Activated CD4-positive, alpha-beta T cell treated with anti-CD3 and anti-CD28 coated beads for 24 hours (primary cell): ENCODE measurements around the gene RFNG.
A peak's percentile ranks its signal among the peaks of the same experiment; 100 is the strongest.

ENCODE experiments used
- DNase-seq, 2 donors: peaks; one replicate each; pipeline ENCODE4 v3.0.0-alpha.2; 2020; ENCODE audit warnings: low read depth in 2 of 2

The RFNG gene

GRCh38 chr17:82013772-82014321 is 37.8 kb downstream of the RFNG start:
- DNase-seq = no peak

GRCh38 chr17:82013341-82013740 is 38.3 kb downstream of the RFNG start:
- DNase-seq = no peak

- no peak for DNase-seq
These were observed 38.8 kb downstream of the RFNG start for GRCh38 chr17:82012640-82013295.

GRCh38 chr17:82012261-82012639 is 39.4 kb downstream of the RFNG start:
- DNase-seq = no peak

- no peak for DNase-seq
These were observed 39.9 kb downstream of the RFNG start for GRCh38 chr17:82011617-82012187.

- no peak for DNase-seq
These were observed 40.8 kb downstream of the RFNG start for GRCh38 chr17:82010575-82011525.

GRCh38 chr17:82009413-82009812 is 42.2 kb downstream of the RFNG start:
- no peak for DNase-seq

- no peak for DNase-seq
These were observed 42.6 kb downstream of the RFNG start for GRCh38 chr17:82008941-82009405.

- no peak for DNase-seq
These were observed 43.2 kb downstream of the RFNG start for GRCh38 chr17:82008258-82008940.

GRCh38 chr17:82007495-82008257 is 43.9 kb downstream of the RFNG start:
- DNase-seq = no peak

GRCh38 chr17:82007228-82007494 is 44.5 kb downstream of the RFNG start:
- no peak for DNase-seq

GRCh38 chr17:82006468-82007227 is 45.0 kb downstream of the RFNG start:
- DNase-seq = no peak

- DNase-seq = no peak
These were observed 45.8 kb downstream of the RFNG start for GRCh38 chr17:82005701-82006348.

GRCh38 chr17:82004517-82005455 is 46.8 kb downstream of the RFNG start:
- DNase-seq = no peak

- DNase-seq = peak in 1 of 2 donors; percentile 21
These were observed 47.9 kb downstream of the RFNG start for GRCh38 chr17:82003411-82004381.

GRCh38 chr17:82001571-82002056 is 50.0 kb downstream of the RFNG start:
- DNase-seq = no peak

GRCh38 chr17:82000803-82001570 is 50.6 kb downstream of the RFNG start:
- DNase-seq = no peak
